Bone marrow (tissue), 2 donors: ENCODE results near the gene PHLDA1.
"Not testable (repeated sequence)": the region's sequence is repeated elsewhere in the genome, so short reads cannot be mapped to it uniquely, and the experiment has no call there.

Source experiments
- DNase-seq, 2 donors: peaks; one replicate each; lab custom pipeline; 2025; lab: John Stamatoyannopoulos, UW

The PHLDA1 gene

GRCh38 chr12:75985566-75985965 is 46.0 kb downstream of the PHLDA1 start:
- DNase-seq, result no peak

GRCh38 chr12:75984577-75985182 is 46.9 kb downstream of the PHLDA1 start:
- DNase-seq, result no peak

GRCh38 chr12:75983851-75984250 is 47.7 kb downstream of the PHLDA1 start:
- not testable (repeated sequence) for DNase-seq

- DNase-seq, result no peak
Observed at GRCh38 chr12:75982979-75983660, 48.5 kb downstream of the PHLDA1 start.

GRCh38 chr12:75982169-75982564 is 49.4 kb downstream of the PHLDA1 start:
- no peak for DNase-seq

GRCh38 chr12:75981247-75982168 is 50.1 kb downstream of the PHLDA1 start:
- DNase-seq, result no peak

- no peak for DNase-seq
Observed at GRCh38 chr12:75979181-75979580, 52.4 kb downstream of the PHLDA1 start.

GRCh38 chr12:75978677-75979076 is 52.9 kb downstream of the PHLDA1 start:
- no peak for DNase-seq

GRCh38 chr12:75977952-75978671 is 53.5 kb downstream of the PHLDA1 start:
- DNase-seq, result peak; percentile 26 to 96

GRCh38 chr12:75977590-75977951 is 54.0 kb downstream of the PHLDA1 start:
- peak in 1 of 2 donors; percentile 6 for DNase-seq

- no peak for DNase-seq
Observed at GRCh38 chr12:75976913-75977312, 54.7 kb downstream of the PHLDA1 start.

GRCh38 chr12:75976113-75976512 is 55.5 kb downstream of the PHLDA1 start:
- no peak for DNase-seq

GRCh38 chr12:75975702-75976101 is 55.9 kb downstream of the PHLDA1 start:
- no peak for DNase-seq
